D721Med (cell line): ENCODE measurements around the gene PROZ.
"Not testable (repeated sequence)": the region's sequence is repeated elsewhere in the genome, so short reads cannot be mapped to it uniquely, and the experiment has no call there.

ENCODE experiments used
- DNase-seq: peaks from one replicate; pipeline ENCODE4 v3.0.0; 2011; ENCODE audit warnings: low spot score; ENCODE audit not compliant: insufficient read length
- FAIRE-seq: peaks from 2 replicates; lab custom pipeline; 2011; peaks lifted over from hg19 to GRCh38; lab: Jason Lieb, UNC
- CTCF ChIP-seq: IDR thresholded peaks from 2 replicates; pipeline ENCODE4 v1.5.1; 2012; ENCODE audit warnings: mild to moderate bottlenecking, control low read depth; ENCODE audit not compliant: insufficient read depth; ENCODE audit errors: missing control alignments

The PROZ gene

GRCh38 chr13:113157929-113158747 lies at the start of gene PROZ:
Gene PROZ, plus strand, starts transcription at chr13:113158648. Its CDS starts 13 bp downstream, at chr13:113158661.
- no peak for FAIRE-seq
- no peak for DNase-seq
- TF ChIP-seq CTCF = no peak

GRCh38 chr13:113109151-113110047 lies 49.0 kb upstream of the PROZ start:
- no peak for TF ChIP-seq CTCF
- no peak for FAIRE-seq
- DNase-seq = no peak

GRCh38 chr13:113110048-113110851 lies 48.2 kb upstream of the PROZ start:
- no peak for FAIRE-seq
- DNase-seq = no peak
- TF ChIP-seq CTCF = no peak

GRCh38 chr13:113110852-113111315 lies 47.6 kb upstream of the PROZ start:
- DNase-seq (no peak), FAIRE-seq (no peak)
- TF ChIP-seq CTCF = no peak

- FAIRE-seq = not testable (repeated sequence)
Observed at GRCh38 chr13:113111821-113112220, 46.6 kb upstream of the PROZ start.

GRCh38 chr13:113112475-113112874 lies 46.0 kb upstream of the PROZ start:
- not testable (repeated sequence) for DNase-seq, FAIRE-seq

More at GRCh38 chr13:113111821-113112220, 46.6 kb upstream of the PROZ start:
- DNase-seq = not testable (repeated sequence)

- FAIRE-seq (no peak), DNase-seq (no peak)
- TF ChIP-seq CTCF = no peak
Observed at GRCh38 chr13:113112893-113113845, 45.3 kb upstream of the PROZ start.
